CD4-positive, alpha-beta memory T cell (primary cell): ENCODE data around the gene PRCP. TPM values are rescaled to one million over a fixed set of nuclear protein-coding genes. Genes with fewer than 3 reads are reported as not detected.
A peak's percentile ranks its signal among the peaks of the same experiment; 100 is the strongest.

Experiments
- CTCF ChIA-PET: fragments of 350-600 bp; sonication (Branson Sonifier 250); formaldehyde crosslinking; loops from one replicate; lab custom pipeline; 2021; ENCODE audit warnings: inconsistent platforms; ENCODE audit not compliant: partially characterized antibody; lab: Charles Lee
- POLR2A ChIA-PET: fragments of 350-600 bp; sonication (Branson Sonifier 250); formaldehyde crosslinking; loops from one replicate; lab custom pipeline; 2021; ENCODE audit not compliant: partially characterized antibody; lab: Charles Lee
- DNase-seq, 5 donors: peaks; one replicate each; pipeline versions ENCODE4 v3.0.0 to v3.0.0-alpha.2; 2020 to 2022; ENCODE audit warnings: mixed read lengths in 1 of 5
- H3K27ac ChIP-seq: one replicate; pipeline ENCODE4 v1.7.0; 2013; ENCODE audit warnings: low read depth, low read length
- H3K27me3 ChIP-seq: 2 replicates; pipeline ENCODE4 v1.7.0; 2013; ENCODE audit warnings: mild to moderate bottlenecking, low read length, moderate library complexity; ENCODE audit not compliant: insufficient read depth
- H3K36me3 ChIP-seq: 2 replicates; pipeline ENCODE4 v1.7.0; 2013; ENCODE audit warnings: mild to moderate bottlenecking, low read length, moderate library complexity; ENCODE audit not compliant: insufficient read depth
- H3K4me1 ChIP-seq: 2 replicates; pipeline ENCODE4 v1.7.0; 2013; ENCODE audit warnings: mild to moderate bottlenecking, low read length, moderate library complexity; ENCODE audit not compliant: insufficient read depth
- H3K4me3 ChIP-seq, 2 donors: one replicate each; pipeline ENCODE4 v1.7.0; 2013; ENCODE audit warnings: low read length in 2 of 2, mild to moderate bottlenecking in 1 of 2
- H3K9me3 ChIP-seq, 2 donors: one replicate each; pipeline ENCODE4 v1.7.0; 2013; ENCODE audit warnings: low read length in 2 of 2, control low read depth in 1 of 2; ENCODE audit not compliant: control insufficient read depth in 1 of 2
- H3K27ac Mint-ChIP-seq, 7 donors: one replicate each; pipeline ENCODE4 v1.8.0; 2020 to 2021; ENCODE audit warnings: mixed read lengths in 7 of 7, mild to moderate bottlenecking in 6 of 7, inconsistent platforms in 3 of 7, moderate library complexity in 3 of 7
- H3K27me3 Mint-ChIP-seq, 2 donors: one replicate each; pipeline ENCODE4 v1.8.0; 2020 to 2021; ENCODE audit warnings: mixed read lengths in 2 of 2
- H3K36me3 Mint-ChIP-seq, 2 donors: one replicate each; pipeline ENCODE4 v1.8.0; 2020 to 2021; ENCODE audit warnings: mixed read lengths in 2 of 2, inconsistent platforms in 1 of 2, mild to moderate bottlenecking in 1 of 2
- H3K4me1 Mint-ChIP-seq, 4 donors: one replicate each; pipeline ENCODE4 v1.8.0; 2020 to 2021; ENCODE audit warnings: mixed read lengths in 4 of 4, mild to moderate bottlenecking in 1 of 4
- H3K4me3 Mint-ChIP-seq, 8 donors: one replicate each; pipeline ENCODE4 v1.8.0; 2020 to 2021; ENCODE audit warnings: mixed read lengths in 8 of 8, mild to moderate bottlenecking in 7 of 8, moderate library complexity in 6 of 8, inconsistent platforms in 3 of 8
- H3K9me3 Mint-ChIP-seq, 8 donors: one replicate each; pipeline ENCODE4 v1.8.0; 2020 to 2021; ENCODE audit warnings: mixed read lengths in 8 of 8, mild to moderate bottlenecking in 5 of 8, inconsistent platforms in 3 of 8, moderate library complexity in 1 of 8
- intact Hi-C: fragments of 100-400 bp; cut with micrococcal nuclease; formaldehyde crosslinking; loops from one replicate; pipeline ENCODE4 v1.15.1; 2023
- polyA plus RNA-seq, 2 donors: library from polyadenylated mRNA; unstranded; fragments of 300-500 nt; fragmentation: Illumina TruSeq; gene quantifications; one replicate each; pipeline ENCODE4 v1.2.3, GENCODE V29; 2021
- total RNA-seq, 2 experiments: library from RNA; stranded (reverse); gene quantifications; one replicate each; pipeline ENCODE4 v1.2.3, GENCODE V29; 2021

Gene PRCP
- total and polyA plus RNA-seq, 4 experiments from 2014 or later = 24.1 to 38.4 (median 31.2) TPM

DNA sequence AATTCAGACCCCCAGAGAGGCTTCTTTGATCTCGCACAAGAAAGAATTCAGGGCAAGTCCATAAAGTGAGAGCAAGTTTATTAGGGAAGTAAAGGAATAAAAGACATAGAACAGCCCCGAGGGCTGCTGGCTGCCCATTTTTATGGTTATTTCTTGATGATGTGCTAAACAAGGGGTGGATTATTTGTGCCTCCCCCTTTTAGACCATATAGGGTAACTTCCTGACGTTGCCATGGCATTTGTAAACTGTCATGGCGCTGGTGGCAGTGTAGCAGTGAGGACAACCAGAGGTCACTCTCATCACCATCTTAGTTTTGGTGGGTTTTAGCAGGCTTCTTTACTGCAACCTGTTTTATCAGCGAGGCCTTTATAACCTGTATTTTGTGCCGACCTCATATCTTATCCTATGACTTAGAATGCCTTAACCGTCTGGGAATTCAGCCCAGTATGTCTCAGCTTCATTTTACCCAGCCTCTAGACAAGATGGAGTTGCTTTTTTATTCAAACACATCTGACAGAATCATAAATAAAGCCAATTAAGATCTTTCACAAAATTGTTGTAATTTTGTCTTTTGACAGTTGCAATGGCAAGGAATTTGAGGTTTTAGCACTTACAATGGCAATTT is 8.9 kb upstream of the PRCP start:
- H3K9me3 Mint-ChIP-seq = peaks cover 0 to 10% (median 3%) of the 10 kb centered on the region in 8 donors
- no peak overlapping the region for H3K27ac Mint-ChIP-seq
- POLR2A ChIA-PET = no interaction called here

DNA sequence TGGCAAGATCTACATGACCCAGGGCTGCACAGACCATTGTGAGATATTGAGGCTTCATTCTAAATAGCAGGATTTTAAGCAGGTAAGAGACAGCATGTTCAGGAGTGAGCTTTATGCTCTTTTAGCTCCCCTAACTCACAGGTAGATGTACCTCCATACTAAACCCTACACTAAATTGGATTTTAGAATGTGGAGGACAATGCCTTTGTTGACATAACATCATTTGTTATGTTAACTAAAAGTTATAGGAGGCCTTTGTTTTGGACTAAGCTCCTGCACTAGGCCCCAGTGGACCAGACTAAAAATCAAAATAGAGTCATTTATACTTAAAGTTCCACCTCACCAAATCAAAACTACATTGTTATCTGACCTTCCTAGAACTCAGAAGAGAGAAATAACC is 8.1 kb upstream of the PRCP start:
- Histone ChIP-seq H3K27ac (no peak overlapping the region), H3K27me3 (no peaks in the 10 kb centered on the region), H3K9me3 (no peaks in the 10 kb centered on the region), H3K4me1 (peaks cover 11% of the 10 kb centered on the region), H3K36me3 (no peaks in the 10 kb centered on the region), H3K4me3 (no peak overlapping the region)
- Mint-ChIP-seq H3K27me3 (no peaks in the 10 kb centered on the region), H3K9me3 (peaks cover 0 to 10% (median 3%) of the 10 kb centered on the region in 8 donors), H3K4me3 (no peak overlapping the region), H3K4me1 (peaks cover 5 to 18% (median 11%) of the 10 kb centered on the region in 4 donors), H3K27ac (peak overlapping the region in 4 of 7 donors; percentile 9 to 31 (median 14)), H3K36me3 (no peaks in the 10 kb centered on the region)
- CTCF ChIA-PET = interaction anchor here (1.0 to 2.9 kb wide), 8 partner anchors 10 to 341 kb away, joined by 3 to 18 read pairs (median 4); no protein-coding TSS in a partner anchor
- no peak for DNase-seq
- POLR2A ChIA-PET = interaction anchor here (1.0 kb wide), 1 partner anchor 249 kb away, joined by 5 read pairs; the partner anchor contains the start of gene PCF11
- intact Hi-C loops = loop anchor here (5.0 kb wide), 1 partner anchor 179 kb away; no protein-coding TSS in a partner anchor

More for the DNA sequence above, 8.9 kb upstream of the PRCP start:
- H3K4me1 Mint-ChIP-seq = peaks cover 5 to 18% (median 11%) of the 10 kb centered on the region in 4 donors
- Histone ChIP-seq H3K4me1 (peaks cover 11% of the 10 kb centered on the region), H3K27ac (no peak overlapping the region), H3K27me3 (no peaks in the 10 kb centered on the region), H3K9me3 (no peaks in the 10 kb centered on the region), H3K4me3 (no peak overlapping the region), H3K36me3 (no peaks in the 10 kb centered on the region)
- no peak for DNase-seq
- CTCF ChIA-PET = interaction anchor here (1.1 to 2.9 kb wide), 4 partner anchors 10 to 340 kb away, joined by 3 to 18 read pairs (median 7); no protein-coding TSS in a partner anchor
- H3K36me3 Mint-ChIP-seq = no peaks in the 10 kb centered on the region
- intact Hi-C loops = loop anchor here (5.0 kb wide), 1 partner anchor 178 kb away; no protein-coding TSS in a partner anchor
- H3K27me3 Mint-ChIP-seq = no peaks in the 10 kb centered on the region
- H3K4me3 Mint-ChIP-seq = no peak overlapping the region

DNA sequence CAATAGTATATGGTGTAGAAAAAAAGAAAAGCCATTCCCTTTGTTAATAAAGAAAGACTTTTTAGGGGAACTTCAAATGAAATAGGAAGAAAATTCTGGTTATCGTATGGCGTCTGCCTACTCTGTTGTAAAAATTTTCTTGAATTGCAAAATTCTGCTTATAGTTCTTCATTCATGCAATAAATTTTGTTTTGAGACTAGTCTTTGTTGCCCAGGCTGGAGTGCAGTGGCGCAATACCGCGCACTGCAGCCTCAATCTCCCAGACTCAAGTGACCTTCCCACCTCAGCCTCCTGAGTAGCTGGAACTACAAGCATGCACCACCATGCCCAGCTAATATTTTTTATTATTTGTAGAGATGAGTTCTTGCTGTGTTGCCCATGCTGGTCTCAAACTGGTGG is 7.1 kb upstream of the PRCP start:
- Mint-ChIP-seq H3K27ac (peak overlapping the region in 2 of 7 donors; percentile 1 to 14), H3K9me3 (peaks cover 0 to 10% (median 2%) of the 10 kb centered on the region in 8 donors), H3K4me3 (no peak overlapping the region), H3K27me3 (no peaks in the 10 kb centered on the region), H3K36me3 (no peaks in the 10 kb centered on the region), H3K4me1 (peaks cover 8 to 18% (median 11%) of the 10 kb centered on the region in 4 donors)
- CTCF ChIA-PET = interaction anchor here (0.8 to 2.9 kb wide), 7 partner anchors 13 to 342 kb away, joined by 3 to 18 read pairs (median 4); no protein-coding TSS in a partner anchor
- Histone ChIP-seq H3K4me3 (no peak overlapping the region), H3K27ac (no peak overlapping the region), H3K9me3 (no peaks in the 10 kb centered on the region), H3K4me1 (peaks cover 11% of the 10 kb centered on the region), H3K36me3 (no peaks in the 10 kb centered on the region), H3K27me3 (no peaks in the 10 kb centered on the region)
- intact Hi-C loops = loop anchor here (5.0 kb wide), 1 partner anchor 180 kb away; no protein-coding TSS in a partner anchor
- no peak for DNase-seq
- POLR2A ChIA-PET = interaction anchor here (0.7 to 1.0 kb wide), 4 partner anchors 20 to 249 kb away, joined by 3 to 5 read pairs (median 3); partner anchors contain the start of gene PCF11

DNA sequence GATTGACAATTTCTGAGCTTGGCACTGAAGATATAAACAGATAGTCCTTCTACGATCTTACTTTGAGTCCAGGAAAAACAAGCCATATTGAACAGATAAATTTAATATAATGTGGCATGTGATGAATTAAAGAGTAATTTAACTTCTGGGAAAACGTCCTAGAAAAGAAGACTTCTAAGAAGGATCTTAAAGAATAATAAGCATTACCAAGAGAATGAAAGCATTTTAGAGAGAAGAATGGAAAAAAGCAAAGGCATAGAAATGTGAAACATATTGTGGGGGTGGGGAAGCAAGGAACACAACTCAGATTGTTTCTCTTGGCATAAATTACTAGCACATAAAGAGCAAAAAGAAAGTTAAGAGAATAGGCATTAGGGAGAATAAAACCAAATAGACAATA is 6.7 kb upstream of the PRCP start:
- intact Hi-C loops = loop anchor here (1.0 to 5.0 kb wide), 8 partner anchors 20 to 343 kb away; partner anchors contain the start of gene RAB30
- Mint-ChIP-seq H3K36me3 (no peaks in the 10 kb centered on the region), H3K4me1 (peaks cover 10 to 18% (median 14%) of the 10 kb centered on the region in 4 donors), H3K27ac (peak overlapping the region in 3 of 7 donors; percentile 1 to 14 (median 11)), H3K4me3 (no peak overlapping the region), H3K9me3 (peaks cover 0 to 6% (median 1%) of the 10 kb centered on the region in 8 donors), H3K27me3 (no peaks in the 10 kb centered on the region)
- Histone ChIP-seq H3K9me3 (no peaks in the 10 kb centered on the region), H3K27ac (no peak overlapping the region), H3K4me3 (no peak overlapping the region), H3K4me1 (peaks cover 15% of the 10 kb centered on the region), H3K27me3 (no peaks in the 10 kb centered on the region), H3K36me3 (no peaks in the 10 kb centered on the region)
- no peak for DNase-seq
- POLR2A ChIA-PET = interaction anchor here (1.0 kb wide), 2 partner anchors 20 to 250 kb away, joined by 3 read pairs; partner anchors contain the start of gene PCF11
- CTCF ChIA-PET = interaction anchor here (0.8 to 2.9 kb wide), 3 partner anchors 24 to 343 kb away, joined by 3 to 18 read pairs (median 9); no protein-coding TSS in a partner anchor

DNA sequence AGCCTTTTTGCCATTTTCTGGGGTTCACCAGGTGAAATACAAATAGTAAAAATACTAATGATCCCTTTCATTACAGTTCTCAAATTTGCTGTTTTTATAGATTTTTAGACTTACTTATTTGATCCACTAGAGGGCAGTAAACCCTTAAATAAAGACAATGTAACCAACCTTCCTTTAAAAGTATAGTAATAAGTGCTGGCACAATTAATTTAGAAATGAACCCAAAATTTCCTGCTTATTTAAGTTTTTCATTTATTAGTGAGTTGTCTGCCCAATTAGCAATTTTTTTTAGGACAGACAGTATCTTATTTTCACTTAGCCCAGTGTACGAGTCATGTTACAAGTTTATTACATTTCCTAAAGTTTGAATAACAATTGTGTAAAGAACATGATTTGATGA is 6.0 kb upstream of the PRCP start:
- no peaks in the 10 kb centered on the region for H3K9me3 Mint-ChIP-seq
- no peaks in the 10 kb centered on the region for H3K27me3 Mint-ChIP-seq
- ChIA-PET POLR2A (interaction anchor here (1.0 kb wide), 1 partner anchor 250 kb away, joined by 3 read pairs; the partner anchor contains the start of gene PCF11), CTCF (interaction anchor here (0.8 to 11.8 kb wide), 5 partner anchors 25 to 345 kb away, joined by 3 to 107 read pairs (median 3); no protein-coding TSS in a partner anchor)
- intact Hi-C loops = loop anchor here (1.0 to 5.0 kb wide), 8 partner anchors 21 to 344 kb away; partner anchors contain the start of gene RAB30
- peaks cover 18% of the 10 kb centered on the region for H3K4me1 ChIP-seq
- no peaks in the 10 kb centered on the region for H3K27me3 ChIP-seq
- peaks cover 11 to 22% (median 16%) of the 10 kb centered on the region in 4 donors for H3K4me1 Mint-ChIP-seq
- no peak overlapping the region for H3K27ac ChIP-seq
- H3K9me3 ChIP-seq = no peaks in the 10 kb centered on the region
- H3K36me3 Mint-ChIP-seq = peaks cover 0 to 2% of the 10 kb centered on the region in 2 donors
- H3K36me3 ChIP-seq = no peaks in the 10 kb centered on the region
- H3K4me3 ChIP-seq = no peak overlapping the region
- DNase-seq = peak in 4 of 5 donors; percentile 45 to 51 (median 48)
- H3K4me3 Mint-ChIP-seq = no peak overlapping the region
- H3K27ac Mint-ChIP-seq = no peak overlapping the region

DNA sequence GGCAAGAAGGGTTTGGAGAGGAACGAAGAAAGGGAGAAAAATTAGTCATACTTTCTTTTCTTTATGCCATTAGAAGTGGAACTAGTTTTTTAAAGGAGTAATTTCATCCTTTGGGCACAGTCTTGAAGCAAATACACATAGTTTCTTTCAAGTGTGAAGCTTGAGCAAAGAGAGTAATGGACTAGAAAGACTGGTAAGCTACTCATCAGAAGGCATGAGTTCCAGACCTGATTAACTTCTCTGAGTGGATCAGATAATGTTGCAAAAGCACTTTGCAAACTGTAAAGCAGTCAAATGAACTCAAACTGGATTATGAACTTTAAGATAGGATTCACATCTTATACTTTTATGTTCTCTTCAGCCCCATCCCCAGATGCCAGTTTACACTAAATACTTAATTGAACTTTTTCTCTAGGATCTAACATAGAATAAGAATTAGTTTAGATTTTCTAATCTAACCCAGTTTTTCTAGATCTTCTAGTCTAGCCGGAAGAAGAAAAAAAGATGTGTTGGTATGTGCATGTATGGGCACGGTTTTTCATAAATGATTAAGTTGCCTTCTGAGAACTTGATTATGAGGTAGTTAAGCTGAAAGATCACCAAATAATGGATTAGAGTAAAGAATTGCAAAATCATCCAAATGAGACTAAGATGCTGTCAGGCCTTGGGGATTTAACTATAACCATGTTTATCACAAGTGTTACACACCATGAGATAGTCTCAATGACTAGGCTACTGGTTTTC is 3.8 kb upstream of the PRCP start:
- H3K36me3 ChIP-seq = no peaks in the 10 kb centered on the region
- H3K4me1 Mint-ChIP-seq = peaks cover 20 to 44% (median 29%) of the 10 kb centered on the region in 4 donors
- peaks cover 0 to 1% (median 0%) of the 10 kb centered on the region in 8 donors for H3K9me3 Mint-ChIP-seq
- H3K4me3 ChIP-seq = no peak overlapping the region
- CTCF ChIA-PET = interaction anchor here (1.1 to 11.8 kb wide), 7 partner anchors 17 to 346 kb away, joined by 3 to 107 read pairs (median 6); no protein-coding TSS in a partner anchor
- POLR2A ChIA-PET = interaction anchor here (0.6 to 1.1 kb wide), 2 partner anchors 21 to 346 kb away, joined by 3 read pairs; no protein-coding TSS in a partner anchor
- H3K9me3 ChIP-seq = no peaks in the 10 kb centered on the region
- DNase-seq = no peak
- H3K27me3 Mint-ChIP-seq = no peaks in the 10 kb centered on the region
- intact Hi-C loops = no loop called here
- H3K27ac Mint-ChIP-seq = peak overlapping the region in 1 of 7 donors; percentile 30
- peaks cover 30% of the 10 kb centered on the region for H3K4me1 ChIP-seq
- H3K36me3 Mint-ChIP-seq = peaks cover 0 to 8% of the 10 kb centered on the region in 2 donors
- no peak overlapping the region for H3K27ac ChIP-seq
- no peaks in the 10 kb centered on the region for H3K27me3 ChIP-seq
- H3K4me3 Mint-ChIP-seq = no peak overlapping the region
